ENCODE results near the gene PLEKHD1. TPM values are rescaled to one million over a fixed set of nuclear protein-coding genes. Genes with fewer than 3 reads are reported as not detected.

Gene PLEKHD1
- total and polyA plus RNA-seq, 4 donors = 0.05 to 0.08 (median 0.06) TPM; not detected in 1

DNA sequence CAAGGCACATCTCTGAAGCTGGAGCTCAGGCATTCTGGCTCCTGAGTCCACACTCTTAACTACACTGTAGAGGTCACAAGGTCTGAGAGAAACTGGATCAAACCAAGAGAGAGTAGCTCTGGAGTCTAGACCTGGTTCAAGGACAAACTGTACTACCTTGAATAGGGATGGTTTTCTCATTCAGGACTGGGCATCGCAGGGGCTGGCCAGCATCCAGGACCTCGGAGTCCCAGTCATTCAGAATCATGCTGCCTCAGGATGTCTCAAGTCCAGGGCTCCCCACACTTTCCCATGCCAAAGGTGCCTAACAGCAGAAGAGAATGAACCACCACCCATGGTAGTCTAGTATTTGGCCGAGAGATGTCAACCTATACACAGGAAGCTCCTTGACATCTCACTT is 13.1 kb upstream of the PLEKHD1 start:
- H3K9ac ChIP-seq (ENCODE audit: low read depth in 1 of 2, low read length in 2 of 2) = no peak overlapping the region
- no peak for TF ChIP-seq FOXA1 (IDR thresholded peaks at IDR 0.05)
- TF ChIP-seq EGR1 (IDR thresholded peaks at IDR 0.05; ENCODE audit: low read depth in 2 of 2) = no peak
- no peaks in the 10 kb centered on the region for H3K36me3 ChIP-seq (ENCODE audit: control insufficient read depth in 4 of 4, insufficient read depth in 3 of 4, low read depth in 1 of 4, low read length in 3 of 4)
- no peaks in the 10 kb centered on the region for H3K4me1 ChIP-seq (ENCODE audit: control insufficient read depth in 4 of 4, insufficient read depth in 4 of 4, low read length in 3 of 4)
- H3K27me3 ChIP-seq (ENCODE audit: control insufficient read depth in 4 of 4, insufficient read depth in 4 of 4, low read length in 3 of 4) = no peaks in the 10 kb centered on the region
- DNase-seq (ENCODE audit: low spot score) = no peak
- no peaks in the 10 kb centered on the region for H3K9me3 ChIP-seq (ENCODE audit: control insufficient read depth in 4 of 4, low read length in 3 of 4)
- 89% methylated on average over 3 of the region's 3 CpGs for WGBS
- no peak overlapping the region for H3K4me3 ChIP-seq (ENCODE audit: low read depth in 1 of 3, low read length in 3 of 3)
- no peak overlapping the region for H3K27ac ChIP-seq (ENCODE audit: low read depth in 1 of 2, low read length in 2 of 2)

- no peak overlapping the region for H3K9ac ChIP-seq (ENCODE audit: low read depth in 1 of 2, low read length in 2 of 2)
- 89% methylated on average over 10 of the region's 10 CpGs for WGBS
- H3K27me3 ChIP-seq (ENCODE audit: control insufficient read depth in 4 of 4, insufficient read depth in 4 of 4, low read length in 3 of 4) = no peaks in the 10 kb centered on the region
- no peak overlapping the region for H3K4me3 ChIP-seq (ENCODE audit: low read depth in 1 of 3, low read length in 3 of 3)
- TF ChIP-seq YY1 (IDR thresholded peaks at IDR 0.05) (no peak), FOXA1 (IDR thresholded peaks at IDR 0.05) (no peak), MAX (IDR thresholded peaks at IDR 0.05) (no peak), RAD21 (IDR thresholded peaks at IDR 0.05) (no peak), JUND (IDR thresholded peaks at IDR 0.05) (no peak), HNF4G (IDR thresholded peaks at IDR 0.05) (no peak), SP1 (IDR thresholded peaks at IDR 0.05) (no peak)
- no peak for DNase-seq (ENCODE audit: low spot score)
- H3K27ac ChIP-seq (ENCODE audit: low read depth in 1 of 2, low read length in 2 of 2) = no peak overlapping the region
- no peaks in the 10 kb centered on the region for H3K36me3 ChIP-seq (ENCODE audit: control insufficient read depth in 4 of 4, insufficient read depth in 3 of 4, low read depth in 1 of 4, low read length in 3 of 4)
- H3K4me1 ChIP-seq (ENCODE audit: control insufficient read depth in 4 of 4, insufficient read depth in 4 of 4, low read length in 3 of 4) = no peaks in the 10 kb centered on the region
- H3K9me3 ChIP-seq (ENCODE audit: control insufficient read depth in 4 of 4, low read length in 3 of 4) = no peaks in the 10 kb centered on the region
Observed at GRCh38 chr14:69471916-69472315, 12.6 kb upstream of the PLEKHD1 start.

DNA sequence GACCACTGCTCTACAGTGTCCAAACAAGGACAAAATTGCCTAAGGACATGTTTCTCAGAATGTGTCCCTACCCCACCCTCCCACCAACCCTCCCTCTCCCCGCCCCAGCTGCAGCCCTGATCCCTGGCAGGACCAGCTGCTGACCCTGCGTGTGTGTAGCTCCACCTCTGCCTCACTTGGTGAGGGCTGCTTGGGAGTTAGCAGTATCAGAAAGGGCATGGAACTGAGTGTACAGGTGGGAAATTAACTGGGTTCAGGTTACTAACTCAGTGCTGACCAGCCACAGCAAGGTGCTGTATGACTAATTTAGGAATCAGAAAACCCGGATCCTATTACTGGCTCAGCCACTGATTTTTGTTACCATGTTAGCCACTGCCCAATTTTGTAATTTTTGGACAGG is 11.3 kb upstream of the PLEKHD1 start:
- TF ChIP-seq RXRA (IDR thresholded peaks at IDR 0.05) (no peak), GABPA (IDR thresholded peaks at IDR 0.05 in 1 of 2, conservative IDR thresholded peaks at IDR 0.05 in 1 of 2) (no peak), HNF4A (conservative IDR thresholded peaks at IDR 0.05) (no peak), EGR1 (IDR thresholded peaks at IDR 0.05; ENCODE audit: low read depth in 2 of 2) (no peak), YY1 (IDR thresholded peaks at IDR 0.05) (no peak), HNF4G (IDR thresholded peaks at IDR 0.05) (no peak), NR2F2 (IDR thresholded peaks at IDR 0.05) (no peak), SP1 (IDR thresholded peaks at IDR 0.05) (no peak), CTCF (IDR thresholded peaks at IDR 0.05; ENCODE audit: low read depth, low read length, missing input control) (no peak), FOXA1 (IDR thresholded peaks at IDR 0.05) (no peak), MAX (IDR thresholded peaks at IDR 0.05) (no peak), JUND (IDR thresholded peaks at IDR 0.05) (no peak), REST (IDR thresholded peaks at IDR 0.05) (no peak), FOXA2 (IDR thresholded peaks at IDR 0.05) (no peak), TAF1 (conservative IDR thresholded peaks at IDR 0.05) (no peak), RAD21 (IDR thresholded peaks at IDR 0.05) (no peak), ATF3 (IDR thresholded peaks at IDR 0.05) (no peak)
- TF ChIP-seq, protein P1, sequence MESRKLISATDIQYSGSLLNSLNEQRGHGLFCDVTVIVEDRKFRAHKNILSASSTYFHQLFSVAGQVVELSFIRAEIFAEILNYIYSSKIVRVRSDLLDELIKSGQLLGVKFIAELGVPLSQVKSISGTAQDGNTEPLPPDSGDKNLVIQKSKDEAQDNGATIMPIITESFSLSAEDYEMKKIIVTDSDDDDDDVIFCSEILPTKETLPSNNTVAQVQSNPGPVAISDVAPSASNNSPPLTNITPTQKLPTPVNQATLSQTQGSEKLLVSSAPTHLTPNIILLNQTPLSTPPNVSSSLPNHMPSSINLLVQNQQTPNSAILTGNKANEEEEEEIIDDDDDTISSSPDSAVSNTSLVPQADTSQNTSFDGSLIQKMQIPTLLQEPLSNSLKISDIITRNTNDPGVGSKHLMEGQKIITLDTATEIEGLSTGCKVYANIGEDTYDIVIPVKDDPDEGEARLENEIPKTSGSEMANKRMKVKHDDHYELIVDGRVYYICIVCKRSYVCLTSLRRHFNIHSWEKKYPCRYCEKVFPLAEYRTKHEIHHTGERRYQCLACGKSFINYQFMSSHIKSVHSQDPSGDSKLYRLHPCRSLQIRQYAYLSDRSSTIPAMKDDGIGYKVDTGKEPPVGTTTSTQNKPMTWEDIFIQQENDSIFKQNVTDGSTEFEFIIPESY (IDR thresholded peaks at IDR 0.05) = no peak
- WGBS = 66% methylated on average over 3 of the region's 3 CpGs

More for the DNA sequence above, 11.3 kb upstream of the PLEKHD1 start:
- no peaks in the 10 kb centered on the region for H3K4me1 ChIP-seq (ENCODE audit: control insufficient read depth in 4 of 4, insufficient read depth in 4 of 4, low read length in 3 of 4)
- H3K36me3 ChIP-seq (ENCODE audit: control insufficient read depth in 4 of 4, insufficient read depth in 3 of 4, low read depth in 1 of 4, low read length in 3 of 4) = no peaks in the 10 kb centered on the region
- H3K9me3 ChIP-seq (ENCODE audit: control insufficient read depth in 4 of 4, low read length in 3 of 4) = no peaks in the 10 kb centered on the region
- no peak overlapping the region for H3K4me3 ChIP-seq (ENCODE audit: low read depth in 1 of 3, low read length in 3 of 3)
- DNase-seq (ENCODE audit: low spot score) = no peak
- no peak overlapping the region for H3K27ac ChIP-seq (ENCODE audit: low read depth in 1 of 2, low read length in 2 of 2)
- H3K9ac ChIP-seq (ENCODE audit: low read depth in 1 of 2, low read length in 2 of 2) = no peak overlapping the region
- no peaks in the 10 kb centered on the region for H3K27me3 ChIP-seq (ENCODE audit: control insufficient read depth in 4 of 4, insufficient read depth in 4 of 4, low read length in 3 of 4)

Measured in liver (tissue), 9 donors.